B cell (primary cell): ENCODE results near the gene GTF3C5. TPM values are rescaled to one million over a fixed set of nuclear protein-coding genes. Genes with fewer than 3 reads are reported as not detected.

Experiments
- ATAC-seq: fragments of 200-7000 bp; cut with Tn5 transposase; one replicate; pipeline ENCODE4 v1.10.0; 2021; ENCODE audit warnings: low read depth, mild to moderate bottlenecking, moderate number of reproducible peaks, moderate library complexity
- CTCF ChIA-PET: fragments of 350-600 bp; sonication (Branson Sonifier 250); formaldehyde crosslinking; loops from one replicate; lab custom pipeline; 2021; ENCODE audit warnings: antibody characterized with exemption, inconsistent platforms; lab: Charles Lee
- POLR2A ChIA-PET: fragments of 350-600 bp; sonication (Branson Sonifier 250); formaldehyde crosslinking; loops from one replicate; lab custom pipeline; 2021; ENCODE audit warnings: antibody characterized with exemption; lab: Charles Lee
- DNase-seq: peaks from one replicate; pipeline ENCODE4 v3.0.0; 2013
- H2AFZ ChIP-seq: 2 replicates; pipeline ENCODE4 v1.6.1; 2012; ENCODE audit warnings: mild to moderate bottlenecking, low read depth, low read length; ENCODE audit not compliant: insufficient read depth, poor library complexity, severe bottlenecking
- H3K27ac ChIP-seq, 2 donors: 1 replicate in 1 of 2; 2 replicates in 1 of 2; pipeline ENCODE4 v1.5.1; 2012 to 2013; ENCODE audit warnings: low read length in 2 of 2, mild to moderate bottlenecking in 2 of 2, moderate library complexity in 1 of 2
- H3K27me3 ChIP-seq, 4 experiments: fragments of 200-600 bp in 1 of 4; sonication (generic) in 1 of 4; replicated peaks in 1 of 4; 1 replicate in 2 of 4; 2 replicates in 2 of 4; pipeline versions ENCODE4 v1.6.1 to v1.7.0; 2013 to 2016; ENCODE audit warnings: low read length in 3 of 4, mild to moderate bottlenecking in 2 of 4, mixed read lengths in 1 of 4, moderate library complexity in 1 of 4; ENCODE audit not compliant: insufficient read depth in 4 of 4, control insufficient read depth in 3 of 4; ENCODE audit errors: control extremely low read depth in 1 of 4
- H3K36me3 ChIP-seq, 2 experiments: replicated peaks in 1 of 2; 1 replicate in 1 of 2; 2 replicates in 1 of 2; pipeline versions ENCODE4 v1.6.1 to v1.7.1; 2013; ENCODE audit warnings: low read length in 1 of 2; ENCODE audit not compliant: insufficient read depth in 2 of 2, control insufficient read depth in 1 of 2; ENCODE audit errors: control extremely low read depth in 1 of 2, extremely low read depth in 1 of 2
- H3K4me1 ChIP-seq, 2 donors: fragments of 200-600 bp in 1 of 2; sonication (generic) in 1 of 2; 1 replicate in 1 of 2; 2 replicates in 1 of 2; pipeline versions ENCODE4 v1.5.1 to v1.6.1; 2013 to 2017; ENCODE audit warnings: low read length in 2 of 2; ENCODE audit not compliant: control insufficient read depth in 2 of 2, insufficient read depth in 2 of 2
- H3K4me2 ChIP-seq: replicated peaks from 2 replicates; pipeline ENCODE3; 2012; ENCODE audit warnings: mild to moderate bottlenecking, low read depth, low read length; ENCODE audit not compliant: poor library complexity, severe bottlenecking
- H3K4me3 ChIP-seq, 5 experiments: fragments of 200-600 bp in 1 of 5; sonication (generic) in 1 of 5; 1 replicate in 3 of 5; 2 replicates in 2 of 5; pipeline versions ENCODE4 v1.5.1 to v1.7.0; 2011 to 2016; ENCODE audit warnings: low read length in 4 of 5, mild to moderate bottlenecking in 4 of 5, low read depth in 2 of 5, control low read depth in 1 of 5, moderate library complexity in 1 of 5; ENCODE audit not compliant: insufficient read depth in 1 of 5; ENCODE audit errors: control extremely low read depth in 1 of 5, extremely low read depth in 1 of 5
- H3K79me2 ChIP-seq: fragments of 200-600 bp; sonication (generic); one replicate; pipeline ENCODE4 v1.6.0; 2016; ENCODE audit warnings: low read length; ENCODE audit not compliant: control insufficient read depth, insufficient read depth
- H3K9ac ChIP-seq: fragments of 200-600 bp; sonication (generic); 2 replicates; pipeline ENCODE4 v1.6.1; 2017; ENCODE audit warnings: mild to moderate bottlenecking, low read length, moderate library complexity
- H3K9me3 ChIP-seq, 3 donors: one replicate each; pipeline versions ENCODE4 v1.6.1 to v1.7.1; 2013; ENCODE audit warnings: low read length in 2 of 3; ENCODE audit not compliant: control insufficient read depth in 2 of 3, insufficient read depth in 1 of 3; ENCODE audit errors: control extremely low read depth in 1 of 3
- H4K20me1 ChIP-seq: 2 replicates; pipeline ENCODE4 v1.6.0; 2012; ENCODE audit warnings: mild to moderate bottlenecking, low read length; ENCODE audit not compliant: insufficient read depth, control insufficient read depth, poor library complexity, severe bottlenecking
- H3K27ac Mint-ChIP-seq: one replicate; pipeline ENCODE4 v1.8.0; 2021; ENCODE audit warnings: mixed read lengths
- H3K27me3 Mint-ChIP-seq: one replicate; pipeline ENCODE4 v1.8.0; 2021; ENCODE audit warnings: mixed read lengths
- H3K4me1 Mint-ChIP-seq: one replicate; pipeline ENCODE4 v1.8.0; 2021; ENCODE audit warnings: mixed read lengths
- H3K4me3 Mint-ChIP-seq: one replicate; pipeline ENCODE4 v1.8.0; 2021; ENCODE audit warnings: mixed read lengths
- H3K9me3 Mint-ChIP-seq: one replicate; pipeline ENCODE4 v1.8.0; 2022; ENCODE audit warnings: mixed read lengths; ENCODE audit not compliant: insufficient read depth
- CTCF ChIP-seq: fragments of 200-600 bp; IDR thresholded peaks from one replicate; pipeline ENCODE4 v1.8.0; 2022; ENCODE audit warnings: antibody characterized with exemption, mild to moderate bottlenecking
- EZH2 ChIP-seq: IDR thresholded peaks from 2 replicates; pipeline ENCODE4 v1.6.1; 2012; ENCODE audit warnings: borderline replicate concordance, low read depth, mild to moderate bottlenecking, moderate library complexity, low read length; ENCODE audit not compliant: insufficient read depth, poor library complexity, severe bottlenecking
- WGBS: methylation state at CpG from one replicate; pipeline ENCODE4 v1.1.5; 2013; ENCODE audit warnings: missing lambda C conversion rate; ENCODE audit not compliant: insufficient coverage; 5-methylcytosine and 5-hydroxymethylcytosine counted together
- intact Hi-C: fragments of 100-400 bp; cut with micrococcal nuclease; formaldehyde crosslinking; loops from one replicate; pipeline ENCODE4 v1.10.0; 2022
- polyA plus RNA-seq: library from polyadenylated mRNA; depleted of rRNA; stranded (reverse); fragments of >200 nt; gene quantifications from 2 replicates; pipeline ENCODE4 v1.2.3, GENCODE V29; 2012
- total RNA-seq, 2 donors: library from RNA; stranded (reverse); fragments of 120-200 nt in 1 of 2; gene quantifications; 1 replicate in 1 of 2; 2 replicates in 1 of 2; pipeline versions ENCODE4 v1.2.3 to v1.2.4, GENCODE V29; 2013 to 2022

Gene GTF3C5
- total and polyA plus RNA-seq, 2 donors (not counting 1 experiment from before 2014, with no cell fraction given): 80.5 to 91.2 TPM

- ChIA-PET CTCF (no interaction called here), POLR2A (interaction anchor here (0.6 kb wide), 1 partner anchor 92 kb away, joined by 13 read pairs; no protein-coding TSS in a partner anchor)
- Mint-ChIP-seq H3K4me3 (no peak overlapping the region), H3K27ac (no peak overlapping the region), H3K4me1 (peaks cover 9% of the 10 kb centered on the region), H3K27me3 (peaks cover 40% of the 10 kb centered on the region), H3K9me3 (no peaks in the 10 kb centered on the region)
- TF ChIP-seq CTCF (no peak), EZH2 (no peak)
- Histone ChIP-seq H2AFZ (no peak overlapping the region), H3K79me2 (no peaks in the 10 kb centered on the region), H3K4me3 (no peak overlapping the region), H3K9me3 (no peaks in the 10 kb centered on the region), H3K4me2 (no peak overlapping the region), H4K20me1 (no peaks in the 10 kb centered on the region), H3K27me3 (peaks cover 0 to 41% (median 4%) of the 10 kb centered on the region in 4 experiments), H3K4me1 (peaks cover 8 to 9% of the 10 kb centered on the region in 2 donors), H3K36me3 (no peaks in the 10 kb centered on the region), H3K9ac (no peak overlapping the region), H3K27ac (no peak overlapping the region)
- intact Hi-C loops: no loop called here
- 50% methylated on average over 25 of the region's 26 CpGs for WGBS
- ATAC-seq (no peak), DNase-seq (no peak)
Measured at GRCh38 chr9:132986640-132987620, 43.9 kb upstream of the GTF3C5 start.
